Smooth muscle cell (in vitro differentiated cells): ENCODE measurements around the gene BDH1. TPM values are rescaled to one million over a fixed set of nuclear protein-coding genes. Genes with fewer than 3 reads are reported as not detected.

Source experiments
- DNase-seq: peaks from one replicate; lab custom pipeline; 2025; ENCODE audit not compliant: unreplicated experiment; lab: John Stamatoyannopoulos, UW
- H2AFZ ChIP-seq: fragments of 200-600 bp; sonication (generic); 2 replicates; pipeline ENCODE4 v1.6.0; 2016; ENCODE audit warnings: antibody characterized with exemption, low read depth, mild to moderate bottlenecking
- H3F3A ChIP-seq: fragments of 200-600 bp; sonication (generic); 2 replicates; pipeline ENCODE4 v1.6.0; 2017; ENCODE audit warnings: antibody characterized with exemption, low read depth
- H3K27ac ChIP-seq: fragments of 200-600 bp; sonication (generic); 2 replicates; pipeline ENCODE4 v1.5.1; 2016; ENCODE audit warnings: low read depth, mild to moderate bottlenecking
- H3K27me3 ChIP-seq: fragments of 200-600 bp; sonication (generic); 2 replicates; pipeline ENCODE4 v1.6.1; 2016; ENCODE audit warnings: low read depth, mild to moderate bottlenecking
- H3K36me3 ChIP-seq: fragments of 200-600 bp; sonication (generic); 2 replicates; pipeline ENCODE4 v1.5.1; 2016; ENCODE audit warnings: low read depth
- H3K4me1 ChIP-seq: fragments of 200-600 bp; sonication (generic); 2 replicates; pipeline ENCODE4 v1.5.1; 2016; ENCODE audit warnings: low read depth
- H3K4me2 ChIP-seq: fragments of 200-600 bp; sonication (generic); 2 replicates; pipeline ENCODE4 v1.6.0; 2016; ENCODE audit warnings: mild to moderate bottlenecking
- H3K4me3 ChIP-seq: fragments of 200-600 bp; sonication (generic); 2 replicates; pipeline ENCODE4 v1.5.1; 2016; ENCODE audit warnings: mild to moderate bottlenecking
- H3K79me2 ChIP-seq: fragments of 200-600 bp; sonication (generic); 2 replicates; pipeline ENCODE4 v1.6.0; 2016; ENCODE audit warnings: low read depth, mild to moderate bottlenecking
- H3K9ac ChIP-seq: fragments of 200-600 bp; sonication (generic); 2 replicates; pipeline ENCODE4 v1.6.0; 2016; ENCODE audit warnings: low read depth
- H3K9me3 ChIP-seq: fragments of 200-600 bp; sonication (generic); replicated peaks from 2 replicates; pipeline ENCODE4 v1.5.1; 2016; ENCODE audit warnings: low read depth
- H4K20me1 ChIP-seq: fragments of 200-600 bp; sonication (generic); 2 replicates; pipeline ENCODE4 v1.6.0; 2016; ENCODE audit warnings: low read depth
- WGBS: methylation state at CpG from one replicate; pipeline ENCODE4 v1.1.7; 2016; ENCODE audit warnings: low lambda C conversion rate; 5-methylcytosine and 5-hydroxymethylcytosine counted together
- polyA plus RNA-seq: library from polyadenylated mRNA; unstranded; fragments of >200 nt; fragmentation: Nextera tagmentation; extraction: Ambion mirVana; gene quantifications from 2 replicates; pipeline ENCODE4 v1.2.1, GENCODE V29; 2016
- total RNA-seq: library from RNA; depleted of rRNA; stranded (reverse); fragments of >200 nt; gene quantifications from 2 replicates; pipeline ENCODE4 v1.2.3, GENCODE V29; 2014
- TF ChIP-seq, protein P1 (sequence below): fragments of 200-600 bp; sonication (generic); IDR thresholded peaks from 2 replicates; pipeline ENCODE4 v1.5.1; 2017; ENCODE audit warnings: borderline replicate concordance, mild to moderate bottlenecking, antibody characterized with exemption; ENCODE audit not compliant: insufficient read depth, poor library complexity, severe bottlenecking

BDH1 gene
- total and polyA plus RNA-seq, 2 experiments from 2014 or later = 4.0 to 7.2 TPM

DNA sequence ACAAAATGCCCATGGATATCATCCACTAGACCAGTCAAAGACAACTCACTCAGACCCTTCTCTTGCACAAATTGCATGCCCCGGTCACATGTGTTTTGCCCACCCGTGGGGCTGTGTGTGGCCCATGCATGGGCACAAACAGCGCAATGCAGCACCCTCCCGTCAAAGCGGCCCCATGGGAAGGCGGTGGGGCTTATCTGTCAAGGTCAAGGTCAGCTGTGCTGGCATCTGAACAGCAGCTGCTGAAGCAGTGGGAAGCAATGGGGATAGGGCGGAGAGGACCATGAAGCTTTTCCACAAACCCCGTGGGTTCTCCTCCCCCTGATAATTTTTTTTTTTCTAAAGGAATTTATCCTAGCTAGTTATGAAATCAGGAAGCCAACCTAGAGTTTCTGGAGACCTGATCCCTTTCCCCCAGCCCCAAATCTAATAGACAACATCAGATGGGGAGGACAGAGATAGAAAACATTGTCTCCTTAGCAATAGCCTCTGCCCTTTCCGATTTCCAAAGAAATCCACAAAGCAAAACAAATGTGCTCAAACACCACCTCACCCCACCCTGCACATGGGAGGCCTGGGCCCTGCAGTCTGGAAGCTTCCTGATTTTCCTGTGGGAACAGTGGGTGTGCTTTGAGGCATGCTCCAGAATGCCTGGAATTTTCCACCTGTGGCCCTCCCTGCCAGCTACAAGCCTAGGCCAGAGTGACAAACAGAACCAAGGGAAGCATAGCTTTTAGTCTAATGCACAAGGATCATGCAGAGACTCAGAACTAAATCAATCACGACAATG lies 84.4 kb downstream of the BDH1 start:
- Histone ChIP-seq H2AFZ (no peak overlapping the region), H3K79me2 (no peaks in the 10 kb centered on the region), H4K20me1 (no peaks in the 10 kb centered on the region), H3K27me3 (no peaks in the 10 kb centered on the region), H3K9ac (no peak overlapping the region), H3K4me3 (no peak overlapping the region), H3F3A (peaks cover 3% of the 10 kb centered on the region), H3K4me1 (peaks cover 17% of the 10 kb centered on the region), H3K9me3 (no peaks in the 10 kb centered on the region), H3K27ac (no peak overlapping the region), H3K36me3 (no peaks in the 10 kb centered on the region), H3K4me2 (no peak overlapping the region)
- WGBS = 91% methylated on average over 10 of the region's 10 CpGs
- no peak for DNase-seq
- TF ChIP-seq, protein P1, sequence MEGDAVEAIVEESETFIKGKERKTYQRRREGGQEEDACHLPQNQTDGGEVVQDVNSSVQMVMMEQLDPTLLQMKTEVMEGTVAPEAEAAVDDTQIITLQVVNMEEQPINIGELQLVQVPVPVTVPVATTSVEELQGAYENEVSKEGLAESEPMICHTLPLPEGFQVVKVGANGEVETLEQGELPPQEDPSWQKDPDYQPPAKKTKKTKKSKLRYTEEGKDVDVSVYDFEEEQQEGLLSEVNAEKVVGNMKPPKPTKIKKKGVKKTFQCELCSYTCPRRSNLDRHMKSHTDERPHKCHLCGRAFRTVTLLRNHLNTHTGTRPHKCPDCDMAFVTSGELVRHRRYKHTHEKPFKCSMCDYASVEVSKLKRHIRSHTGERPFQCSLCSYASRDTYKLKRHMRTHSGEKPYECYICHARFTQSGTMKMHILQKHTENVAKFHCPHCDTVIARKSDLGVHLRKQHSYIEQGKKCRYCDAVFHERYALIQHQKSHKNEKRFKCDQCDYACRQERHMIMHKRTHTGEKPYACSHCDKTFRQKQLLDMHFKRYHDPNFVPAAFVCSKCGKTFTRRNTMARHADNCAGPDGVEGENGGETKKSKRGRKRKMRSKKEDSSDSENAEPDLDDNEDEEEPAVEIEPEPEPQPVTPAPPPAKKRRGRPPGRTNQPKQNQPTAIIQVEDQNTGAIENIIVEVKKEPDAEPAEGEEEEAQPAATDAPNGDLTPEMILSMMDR = no peak

DNA sequence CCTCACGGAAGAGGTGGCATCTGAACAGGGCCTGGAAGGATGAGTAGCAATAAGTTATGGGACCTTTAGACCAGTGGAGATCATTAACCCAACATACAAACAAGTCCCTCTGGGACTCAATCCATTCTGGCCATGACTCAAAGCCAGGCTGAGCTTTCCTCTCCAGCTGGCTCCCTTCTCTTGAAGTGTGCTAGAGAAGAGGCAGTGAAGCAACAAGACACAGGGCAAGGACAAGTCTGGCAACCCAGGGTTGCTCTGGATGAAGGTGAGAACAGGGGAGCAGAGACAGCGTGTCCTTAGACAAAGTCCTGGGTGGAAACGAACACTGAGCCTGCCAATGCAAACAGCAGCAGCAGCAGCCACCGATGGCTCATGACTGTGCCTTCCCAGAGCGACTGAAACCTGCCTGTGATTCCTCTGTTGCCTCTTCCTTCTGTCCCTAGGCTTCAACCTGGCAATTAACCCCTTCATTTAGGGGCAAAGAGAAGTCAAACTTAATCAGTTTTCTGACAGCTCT lies 86.8 kb downstream of the BDH1 start:
- H3K9ac ChIP-seq = no peak overlapping the region
- H3K9me3 ChIP-seq = no peaks in the 10 kb centered on the region
- H2AFZ ChIP-seq = no peak overlapping the region
- H3K79me2 ChIP-seq = no peaks in the 10 kb centered on the region
- H3K27ac ChIP-seq = no peak overlapping the region
- no peaks in the 10 kb centered on the region for H3K36me3 ChIP-seq
- peaks cover 3% of the 10 kb centered on the region for H3F3A ChIP-seq
- no peaks in the 10 kb centered on the region for H3K27me3 ChIP-seq
- H3K4me2 ChIP-seq = no peak overlapping the region
- H3K4me1 ChIP-seq = peaks cover 23% of the 10 kb centered on the region
- WGBS = 81% methylated on average over 5 of the region's 5 CpGs
- H3K4me3 ChIP-seq = no peak overlapping the region
- no peaks in the 10 kb centered on the region for H4K20me1 ChIP-seq
- no peak for DNase-seq
- TF ChIP-seq, protein P1 = no peak

DNA sequence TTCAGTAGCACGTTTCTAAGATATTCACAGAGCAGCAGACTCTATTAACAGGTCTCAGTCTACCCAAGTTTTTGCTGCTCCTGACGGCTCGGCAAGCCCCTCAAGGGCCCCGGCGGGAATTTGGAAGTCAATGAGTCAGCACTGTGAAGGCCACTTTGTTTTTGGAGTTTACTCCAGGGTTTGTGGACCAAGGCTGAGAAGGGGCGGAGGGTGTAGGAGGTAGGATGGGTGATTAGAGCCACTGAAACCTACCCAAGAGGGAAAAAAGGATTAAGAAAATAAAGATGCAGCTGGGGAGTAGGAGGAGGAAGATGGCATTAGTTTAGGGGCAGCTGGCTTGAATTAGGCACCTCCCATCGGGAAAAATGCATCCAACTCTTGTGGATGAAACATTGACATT lies 87.6 kb downstream of the BDH1 start:
- no peak overlapping the region for H3K4me3 ChIP-seq
- TF ChIP-seq, protein P1 = no peak
- DNase-seq = no peak
- no peaks in the 10 kb centered on the region for H4K20me1 ChIP-seq
- no peak overlapping the region for H3K27ac ChIP-seq
- H3K9ac ChIP-seq = no peak overlapping the region
- no peak overlapping the region for H3K4me2 ChIP-seq
- H3K4me1 ChIP-seq = peaks cover 23% of the 10 kb centered on the region
- H3K79me2 ChIP-seq = no peaks in the 10 kb centered on the region
- no peaks in the 10 kb centered on the region for H3K9me3 ChIP-seq
- no peaks in the 10 kb centered on the region for H3K27me3 ChIP-seq
- H3F3A ChIP-seq = peaks cover 3% of the 10 kb centered on the region
- no peaks in the 10 kb centered on the region for H3K36me3 ChIP-seq
- 59% methylated on average over 7 of the region's 7 CpGs for WGBS
- no peak overlapping the region for H2AFZ ChIP-seq
